DOHH2 (cell line): Measurements from ENCODE around the gene DENND5B.

ENCODE experiments used
- EZH2phosphoT487 ChIP-seq: fragments of 200-600 bp; sonication (generic); IDR thresholded peaks from 2 replicates; pipeline ENCODE4 v1.6.1; 2017; ENCODE audit warnings: borderline replicate concordance, mild to moderate bottlenecking, antibody characterized with exemption, low read length, moderate library complexity, mixed read lengths
- TF ChIP-seq, protein P1 (sequence below): fragments of 200-600 bp; sonication (generic); IDR thresholded peaks from one replicate; pipeline ENCODE4 v1.5.1; 2014; ENCODE audit warnings: antibody characterized with exemption, mild to moderate bottlenecking, low read depth, low read length; ENCODE audit not compliant: poor library complexity, severe bottlenecking

DNA sequence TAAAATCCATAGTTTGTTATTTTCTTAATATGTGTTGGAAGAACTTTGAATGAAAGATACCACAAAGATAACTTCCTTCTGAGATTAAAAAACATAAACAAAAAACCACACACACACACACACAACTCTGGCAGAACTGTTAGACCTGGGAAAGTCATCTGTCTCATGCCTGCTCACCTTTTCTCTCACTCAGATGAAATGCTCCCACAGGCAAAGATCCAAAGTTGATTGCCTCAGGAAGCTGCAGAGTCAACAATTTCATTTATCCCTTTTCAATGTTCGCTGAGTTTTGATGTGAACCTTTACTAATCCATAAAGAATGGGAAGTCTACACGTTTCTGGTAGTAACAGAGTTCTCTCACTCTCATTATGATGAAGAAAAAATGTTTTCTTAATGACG is 112.0 kb downstream of the DENND5B start:
- TF ChIP-seq, protein P1, sequence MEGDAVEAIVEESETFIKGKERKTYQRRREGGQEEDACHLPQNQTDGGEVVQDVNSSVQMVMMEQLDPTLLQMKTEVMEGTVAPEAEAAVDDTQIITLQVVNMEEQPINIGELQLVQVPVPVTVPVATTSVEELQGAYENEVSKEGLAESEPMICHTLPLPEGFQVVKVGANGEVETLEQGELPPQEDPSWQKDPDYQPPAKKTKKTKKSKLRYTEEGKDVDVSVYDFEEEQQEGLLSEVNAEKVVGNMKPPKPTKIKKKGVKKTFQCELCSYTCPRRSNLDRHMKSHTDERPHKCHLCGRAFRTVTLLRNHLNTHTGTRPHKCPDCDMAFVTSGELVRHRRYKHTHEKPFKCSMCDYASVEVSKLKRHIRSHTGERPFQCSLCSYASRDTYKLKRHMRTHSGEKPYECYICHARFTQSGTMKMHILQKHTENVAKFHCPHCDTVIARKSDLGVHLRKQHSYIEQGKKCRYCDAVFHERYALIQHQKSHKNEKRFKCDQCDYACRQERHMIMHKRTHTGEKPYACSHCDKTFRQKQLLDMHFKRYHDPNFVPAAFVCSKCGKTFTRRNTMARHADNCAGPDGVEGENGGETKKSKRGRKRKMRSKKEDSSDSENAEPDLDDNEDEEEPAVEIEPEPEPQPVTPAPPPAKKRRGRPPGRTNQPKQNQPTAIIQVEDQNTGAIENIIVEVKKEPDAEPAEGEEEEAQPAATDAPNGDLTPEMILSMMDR, result no peak
- no peak for TF ChIP-seq EZH2phosphoT487
